WI38 (cell line): ENCODE data around the gene RCOR1.

Experiments
- H3K4me3 ChIP-seq: 2 replicates; pipeline ENCODE4 v1.5.1; 2011; ENCODE audit warnings: low read depth, mild to moderate bottlenecking, control low read depth, low read length
- TF ChIP-seq, protein P1 (sequence below): IDR thresholded peaks from 2 replicates; pipeline ENCODE4 v1.5.1; 2012; ENCODE audit warnings: low read depth, mild to moderate bottlenecking, control low read depth, low read length

Gene RCOR1

DNA sequence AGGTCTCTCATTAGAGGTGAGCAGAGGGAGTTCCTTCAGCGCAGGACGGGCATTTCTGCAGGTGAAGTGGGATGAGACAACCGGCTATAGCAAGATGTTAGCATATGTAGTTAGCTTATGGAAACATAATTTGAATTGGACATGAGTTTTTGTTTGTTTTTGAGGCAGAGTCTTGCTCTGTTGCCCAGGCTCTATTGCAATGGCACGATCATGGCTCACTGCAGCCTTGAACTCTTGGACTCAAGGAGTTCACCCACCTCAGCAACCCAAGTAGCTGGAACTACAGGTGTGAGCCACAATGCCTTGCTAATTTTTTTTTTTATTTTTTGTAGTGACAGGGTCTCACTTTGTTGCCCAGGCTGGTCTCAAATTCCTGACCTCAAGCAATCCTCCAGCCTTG is 69.2 kb downstream of the RCOR1 start:
- TF ChIP-seq, protein P1, sequence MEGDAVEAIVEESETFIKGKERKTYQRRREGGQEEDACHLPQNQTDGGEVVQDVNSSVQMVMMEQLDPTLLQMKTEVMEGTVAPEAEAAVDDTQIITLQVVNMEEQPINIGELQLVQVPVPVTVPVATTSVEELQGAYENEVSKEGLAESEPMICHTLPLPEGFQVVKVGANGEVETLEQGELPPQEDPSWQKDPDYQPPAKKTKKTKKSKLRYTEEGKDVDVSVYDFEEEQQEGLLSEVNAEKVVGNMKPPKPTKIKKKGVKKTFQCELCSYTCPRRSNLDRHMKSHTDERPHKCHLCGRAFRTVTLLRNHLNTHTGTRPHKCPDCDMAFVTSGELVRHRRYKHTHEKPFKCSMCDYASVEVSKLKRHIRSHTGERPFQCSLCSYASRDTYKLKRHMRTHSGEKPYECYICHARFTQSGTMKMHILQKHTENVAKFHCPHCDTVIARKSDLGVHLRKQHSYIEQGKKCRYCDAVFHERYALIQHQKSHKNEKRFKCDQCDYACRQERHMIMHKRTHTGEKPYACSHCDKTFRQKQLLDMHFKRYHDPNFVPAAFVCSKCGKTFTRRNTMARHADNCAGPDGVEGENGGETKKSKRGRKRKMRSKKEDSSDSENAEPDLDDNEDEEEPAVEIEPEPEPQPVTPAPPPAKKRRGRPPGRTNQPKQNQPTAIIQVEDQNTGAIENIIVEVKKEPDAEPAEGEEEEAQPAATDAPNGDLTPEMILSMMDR: no peak
- no peak overlapping the region for H3K4me3 ChIP-seq

DNA sequence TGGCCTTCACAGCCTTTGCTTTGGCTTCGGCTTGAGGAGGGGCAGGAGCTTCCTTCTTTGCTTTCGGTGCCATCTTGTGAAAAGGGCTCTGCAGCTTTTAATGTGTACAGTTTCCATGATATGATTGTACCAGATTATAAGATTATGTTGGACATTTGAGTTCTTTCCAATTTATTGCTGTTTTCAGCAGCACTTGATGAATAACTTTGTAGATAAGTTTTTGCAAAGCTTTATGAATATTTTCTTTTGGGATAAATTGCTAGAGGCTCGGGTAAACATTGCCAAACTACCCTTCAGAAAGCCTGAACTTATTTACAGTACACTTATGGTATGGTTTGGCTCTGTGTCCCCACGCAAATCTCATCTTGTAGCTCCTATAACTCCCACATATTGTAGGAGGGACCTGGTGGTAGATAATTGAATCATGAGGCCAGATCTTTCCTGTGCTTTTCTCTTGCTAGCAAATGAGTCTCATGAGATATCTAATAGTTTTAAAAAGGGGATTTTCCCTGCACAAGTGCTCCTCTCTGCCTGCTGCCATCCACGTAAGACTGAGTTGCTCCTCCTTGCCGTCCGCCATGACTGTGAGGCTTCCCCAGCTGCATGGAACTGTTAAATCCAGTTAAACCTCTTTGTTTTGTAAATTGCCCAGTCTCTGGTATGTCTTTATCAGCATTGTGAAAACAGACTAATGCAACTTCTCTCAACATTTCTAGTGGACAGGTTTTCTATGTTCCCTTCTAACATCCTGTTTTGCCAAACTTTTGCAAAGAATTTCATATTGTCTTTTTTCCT is 70.4 kb downstream of the RCOR1 start:
- no peak overlapping the region for H3K4me3 ChIP-seq

DNA sequence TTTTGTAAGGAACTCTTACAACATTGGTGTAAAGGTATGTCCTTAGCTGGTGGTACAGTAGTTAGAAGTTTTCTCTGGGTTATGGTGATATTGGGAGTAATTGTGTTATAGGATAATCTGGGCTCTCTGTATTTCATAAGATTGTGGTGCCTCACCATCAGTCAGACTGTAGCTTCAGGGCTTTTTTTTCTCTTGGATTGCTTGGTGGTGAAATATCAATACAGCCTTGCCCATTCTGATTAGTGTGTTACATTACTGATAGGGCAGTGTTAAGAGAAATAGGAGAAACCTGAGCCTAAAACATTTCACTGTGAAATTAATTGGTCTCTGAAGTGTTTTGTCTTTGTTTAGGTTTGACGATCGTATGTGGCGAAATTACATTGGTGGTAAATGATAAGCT is 71.0 kb downstream of the RCOR1 start:
- TF ChIP-seq, protein P1: no peak
- H3K4me3 ChIP-seq: no peak overlapping the region

More for the DNA sequence above, 70.4 kb downstream of the RCOR1 start:
- TF ChIP-seq, protein P1: no peak

DNA sequence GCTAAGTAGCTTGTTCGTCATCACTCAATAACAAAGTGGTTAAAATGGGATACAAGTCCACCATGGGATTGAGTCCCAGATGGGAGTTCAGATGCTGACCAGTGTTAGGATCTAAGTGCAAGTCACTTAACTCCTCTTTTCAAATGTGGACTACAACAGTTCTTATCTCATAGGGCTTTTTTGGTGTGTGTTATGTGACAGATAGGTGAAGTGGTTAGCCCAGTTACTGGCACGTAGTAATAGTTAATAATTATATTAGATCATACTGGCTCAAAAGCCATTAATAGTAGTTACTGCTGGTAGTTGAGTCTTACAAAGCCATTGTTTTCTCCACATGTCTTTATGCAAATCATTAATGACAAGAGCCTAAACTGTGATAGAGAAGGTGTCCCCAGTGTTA is 73.2 kb downstream of the RCOR1 start:
- H3K4me3 ChIP-seq: no peak overlapping the region
- TF ChIP-seq, protein P1: no peak

DNA sequence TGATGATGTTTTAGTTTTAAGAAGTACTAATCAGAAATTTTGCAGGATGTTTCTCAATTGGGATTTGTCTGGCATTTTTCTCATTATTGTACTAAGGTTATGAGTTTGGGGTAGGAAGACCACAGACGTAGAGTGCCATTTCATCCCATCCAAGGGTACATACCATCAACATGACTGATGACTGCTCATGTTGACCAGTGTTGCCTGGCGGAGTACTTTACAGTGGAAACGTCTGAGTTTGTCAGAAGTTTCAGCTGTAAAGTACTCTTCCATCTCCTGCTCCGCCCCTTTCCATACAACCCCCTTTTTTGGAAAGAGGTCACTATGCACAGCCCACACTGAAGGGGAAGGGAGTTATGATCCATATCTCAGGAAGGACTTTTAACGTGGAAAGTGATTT is 74.2 kb downstream of the RCOR1 start:
- TF ChIP-seq, protein P1: no peak
- H3K4me3 ChIP-seq: no peak overlapping the region

DNA sequence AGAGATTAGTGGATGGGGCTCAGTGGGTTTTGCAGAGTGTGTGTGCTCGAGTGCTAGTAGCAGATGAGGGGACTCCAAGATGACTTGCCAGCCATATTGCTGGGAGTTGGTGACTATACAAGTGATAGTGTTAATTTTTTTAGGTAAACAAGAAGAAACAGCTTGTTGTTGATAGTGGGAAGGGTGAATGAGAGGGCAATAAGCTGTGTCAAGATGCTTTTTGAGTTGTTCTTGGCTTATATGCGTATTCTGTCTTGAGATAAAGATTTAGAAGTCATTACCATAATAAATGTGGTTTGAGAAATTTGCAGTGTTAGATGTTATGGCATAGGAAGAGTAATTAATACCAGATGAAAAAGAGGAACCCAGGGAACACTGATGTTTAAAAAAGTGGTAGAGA is 75.3 kb downstream of the RCOR1 start:
- no peak overlapping the region for H3K4me3 ChIP-seq
- TF ChIP-seq, protein P1: no peak

DNA sequence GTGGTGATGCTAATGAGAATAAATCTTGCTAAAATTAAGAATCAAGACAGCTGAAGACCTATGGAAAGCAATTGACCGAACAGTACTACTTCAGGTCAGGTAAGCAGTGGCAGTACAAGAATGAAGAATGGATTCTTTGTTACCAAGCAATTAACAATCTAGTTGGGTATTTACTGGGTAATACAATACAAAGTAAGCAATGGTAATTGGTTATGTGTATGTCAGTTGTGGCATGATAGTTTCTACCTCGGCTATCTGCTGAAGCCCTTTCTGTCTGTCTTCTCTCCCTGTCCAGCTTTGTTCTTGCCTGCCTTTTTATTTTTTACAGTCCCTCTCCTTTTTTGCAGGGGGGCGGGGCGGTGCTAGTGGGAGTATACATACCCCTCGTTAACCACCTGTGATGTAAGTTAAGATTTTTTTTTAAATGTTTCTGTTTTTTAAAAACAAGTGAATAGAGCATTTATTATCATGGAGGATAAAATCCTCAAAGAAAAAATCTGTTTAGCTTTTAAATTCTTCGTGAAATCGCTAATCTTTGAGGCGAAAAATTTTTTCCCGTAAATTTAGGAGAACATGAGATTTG is 75.9 kb downstream of the RCOR1 start:
- H3K4me3 ChIP-seq: no peak overlapping the region
- TF ChIP-seq, protein P1: no peak
